Neural progenitor cell (in vitro differentiated cells): ENCODE data around the gene GP9. TPM values are rescaled to one million over a fixed set of nuclear protein-coding genes. Genes with fewer than 3 reads are reported as not detected.
A peak's percentile ranks its signal among the peaks of the same experiment; 100 is the strongest.

Experiments
- DNase-seq: peaks from one replicate; pipeline ENCODE4 v3.0.0-alpha.2; 2016; ENCODE audit warnings: low spot score
- H2AFZ ChIP-seq: fragments of 200-600 bp; sonication (generic); replicated peaks from 2 replicates; pipeline ENCODE4 v1.6.1; 2016; ENCODE audit warnings: antibody characterized with exemption
- H3F3A ChIP-seq: fragments of 200-600 bp; sonication (generic); 2 replicates; pipeline ENCODE4 v1.6.1; 2016; ENCODE audit warnings: antibody characterized with exemption, low read depth
- H3K27ac ChIP-seq: fragments of 200-600 bp; sonication (generic); 2 replicates; pipeline ENCODE4 v1.5.1; 2016; ENCODE audit warnings: mild to moderate bottlenecking
- H3K27me3 ChIP-seq: fragments of 200-600 bp; sonication (generic); 2 replicates; pipeline ENCODE4 v1.6.1; 2016; ENCODE audit warnings: mild to moderate bottlenecking, moderate library complexity
- H3K36me3 ChIP-seq: fragments of 200-600 bp; sonication (generic); 2 replicates; pipeline ENCODE4 v1.5.1; 2016
- H3K4me1 ChIP-seq: fragments of 200-600 bp; sonication (generic); 2 replicates; pipeline ENCODE4 v1.6.1; 2016; ENCODE audit warnings: mixed run types
- H3K4me2 ChIP-seq: fragments of 200-600 bp; sonication (generic); 2 replicates; pipeline ENCODE4 v1.6.1; 2016
- H3K4me3 ChIP-seq: fragments of 200-600 bp; sonication (generic); 2 replicates; pipeline ENCODE4 v1.5.1; 2016
- H3K79me2 ChIP-seq: fragments of 200-600 bp; sonication (generic); 2 replicates; pipeline ENCODE4 v1.6.1; 2016; ENCODE audit warnings: low read depth
- H3K9ac ChIP-seq: fragments of 200-600 bp; sonication (generic); 2 replicates; pipeline ENCODE4 v1.6.1; 2016
- H3K9me3 ChIP-seq: fragments of 200-600 bp; sonication (generic); 2 replicates; pipeline ENCODE4 v1.5.1; 2016; ENCODE audit warnings: low read depth
- H4K20me1 ChIP-seq: fragments of 200-600 bp; sonication (generic); 2 replicates; pipeline ENCODE4 v1.6.1; 2016; ENCODE audit warnings: low read depth
- H3K27ac Mint-ChIP-seq: 3 replicates; pipeline ENCODE4 v1.8.0; 2021; ENCODE audit warnings: mixed read lengths
- H3K27me3 Mint-ChIP-seq: 2 replicates; pipeline ENCODE4 v1.8.0; 2022; ENCODE audit warnings: low read depth, mild to moderate bottlenecking, inconsistent platforms, moderate library complexity, mixed read lengths; ENCODE audit not compliant: insufficient read depth
- H3K36me3 Mint-ChIP-seq: 3 replicates; pipeline ENCODE4 v1.8.0; 2021; ENCODE audit warnings: mixed read lengths
- H3K4me1 Mint-ChIP-seq: 3 replicates; pipeline ENCODE4 v1.8.0; 2021; ENCODE audit warnings: mixed read lengths
- H3K4me3 Mint-ChIP-seq: 3 replicates; pipeline ENCODE4 v1.8.0; 2021; ENCODE audit warnings: mild to moderate bottlenecking, moderate library complexity, mixed read lengths
- H3K9me3 Mint-ChIP-seq: 3 replicates; pipeline ENCODE4 v1.8.0; 2020; ENCODE audit warnings: mixed read lengths
- CTCF ChIP-seq: fragments of 200-600 bp; sonication (generic); IDR thresholded peaks from 2 replicates; pipeline ENCODE4 v1.5.1; 2017; ENCODE audit warnings: antibody characterized with exemption, mild to moderate bottlenecking
- EZH2 ChIP-seq: fragments of 200-600 bp; sonication (generic); IDR thresholded peaks from 2 replicates; pipeline ENCODE4 v1.6.1; 2017; ENCODE audit warnings: antibody characterized with exemption, mild to moderate bottlenecking, moderate library complexity
- EZH2phosphoT487 ChIP-seq: fragments of 200-600 bp; sonication (generic); IDR thresholded peaks from 2 replicates; pipeline ENCODE4 v1.6.1; 2017; ENCODE audit warnings: antibody characterized with exemption
- total RNA-seq: library from RNA; depleted of rRNA; stranded (reverse); fragments of >200 nt; gene quantifications from 2 replicates; pipeline ENCODE4 v1.2.3, GENCODE V29; 2015; ENCODE audit warnings: low replicate concordance

Gene GP9
- total RNA-seq, 1 donor from 2014 or later: not detected

- Histone ChIP-seq H3K9ac (no peak overlapping the region), H3F3A (no peaks in the 10 kb centered on the region), H3K36me3 (no peaks in the 10 kb centered on the region), H4K20me1 (no peaks in the 10 kb centered on the region), H3K4me3 (no peak overlapping the region), H3K4me2 (no peak overlapping the region), H2AFZ (no peak overlapping the region), H3K9me3 (no peaks in the 10 kb centered on the region), H3K79me2 (no peaks in the 10 kb centered on the region), H3K4me1 (no peaks in the 10 kb centered on the region), H3K27ac (no peak overlapping the region), H3K27me3 (no peaks in the 10 kb centered on the region)
- Mint-ChIP-seq H3K27me3 (peaks cover 6% of the 10 kb centered on the region), H3K4me1 (peaks cover 11% of the 10 kb centered on the region), H3K36me3 (no peaks in the 10 kb centered on the region), H3K4me3 (no peak overlapping the region), H3K9me3 (no peaks in the 10 kb centered on the region), H3K27ac (no peak overlapping the region)
- TF ChIP-seq EZH2phosphoT487 (no peak), EZH2 (no peak), CTCF (no peak)
- DNase-seq: no peak
Measured at GRCh38 chr3:129061023-129061887, 676 bp downstream of the GP9 start.

GRCh38 chr3:129061888-129062834 is 1.6 kb downstream of the GP9 start:
- no peak overlapping the region for H3K4me3 ChIP-seq
- peak overlapping the region; percentile 39 for H3K27ac Mint-ChIP-seq
- H3K79me2 ChIP-seq: no peaks in the 10 kb centered on the region
- H2AFZ ChIP-seq: no peak overlapping the region
- peaks cover 11% of the 10 kb centered on the region for H3K4me1 Mint-ChIP-seq
- H4K20me1 ChIP-seq: no peaks in the 10 kb centered on the region
- H3K4me1 ChIP-seq: no peaks in the 10 kb centered on the region
- no peaks in the 10 kb centered on the region for H3K36me3 Mint-ChIP-seq
- no peak overlapping the region for H3K4me2 ChIP-seq
- peaks cover 6% of the 10 kb centered on the region for H3K27me3 Mint-ChIP-seq
- H3K9ac ChIP-seq: no peak overlapping the region
- H3K27ac ChIP-seq: no peak overlapping the region
- H3F3A ChIP-seq: no peaks in the 10 kb centered on the region
- TF ChIP-seq CTCF (no peak), EZH2 (no peak), EZH2phosphoT487 (no peak)
- no peak for DNase-seq
- H3K9me3 Mint-ChIP-seq: no peaks in the 10 kb centered on the region
- H3K9me3 ChIP-seq: no peaks in the 10 kb centered on the region
- no peaks in the 10 kb centered on the region for H3K27me3 ChIP-seq
- no peak overlapping the region for H3K4me3 Mint-ChIP-seq
- no peaks in the 10 kb centered on the region for H3K36me3 ChIP-seq

- H3K27ac Mint-ChIP-seq: peak overlapping the region; percentile 39
Measured at GRCh38 chr3:129063091-129063640, 2.6 kb downstream of the GP9 start.

More at GRCh38 chr3:129063091-129063640, 2.6 kb downstream of the GP9 start:
- no peak overlapping the region for H3K4me2 ChIP-seq
- Mint-ChIP-seq H3K9me3 (no peaks in the 10 kb centered on the region), H3K4me3 (no peak overlapping the region), H3K27me3 (peaks cover 4% of the 10 kb centered on the region), H3K36me3 (no peaks in the 10 kb centered on the region), H3K4me1 (peaks cover 10% of the 10 kb centered on the region)
- no peaks in the 10 kb centered on the region for H3K9me3 ChIP-seq
- H3K4me3 ChIP-seq: no peak overlapping the region
- no peak for TF ChIP-seq EZH2
- no peak for TF ChIP-seq CTCF
- no peak for TF ChIP-seq EZH2phosphoT487
- H4K20me1 ChIP-seq: no peaks in the 10 kb centered on the region
- no peaks in the 10 kb centered on the region for H3K27me3 ChIP-seq
- no peaks in the 10 kb centered on the region for H3F3A ChIP-seq
- no peaks in the 10 kb centered on the region for H3K79me2 ChIP-seq
- no peaks in the 10 kb centered on the region for H3K4me1 ChIP-seq
- no peak for DNase-seq
- no peaks in the 10 kb centered on the region for H3K36me3 ChIP-seq
- H3K9ac ChIP-seq: no peak overlapping the region
- H3K27ac ChIP-seq: no peak overlapping the region
- H2AFZ ChIP-seq: no peak overlapping the region
